Measurements from ENCODE around the gene MB21D2. TPM values are rescaled to one million over a fixed set of nuclear protein-coding genes. Genes with fewer than 3 reads are reported as not detected.
A peak's percentile ranks its signal among the peaks of the same experiment; 100 is the strongest.

The MB21D2 gene
- total and polyA plus RNA-seq, 12 donors, result 1.4 to 16.8 (median 5.8) TPM

DNA sequence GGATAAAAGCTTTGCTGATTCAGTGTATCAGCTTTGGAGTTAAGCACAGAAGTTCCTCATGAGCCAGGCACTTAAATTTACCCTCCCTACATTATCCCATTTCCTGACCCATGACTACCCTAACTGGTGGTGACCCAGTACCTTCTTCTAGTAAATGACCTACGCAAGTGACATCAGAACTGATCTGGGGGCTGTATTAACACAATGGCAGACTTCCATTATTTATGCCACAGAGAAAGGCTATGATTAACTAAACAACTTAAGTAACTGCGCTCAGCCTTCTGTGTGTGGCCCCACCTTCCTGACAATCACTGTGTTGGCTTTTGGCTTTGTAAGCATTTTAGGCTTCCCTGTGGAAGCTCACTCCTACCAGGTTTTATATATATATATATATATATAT, 1.9 kb downstream of the MB21D2 start:
- H3K27me3 ChIP-seq, result no peaks in the 10 kb centered on the region
- 72 to 76% (median 74%) methylated on average over 2 of the region's 2 CpGs for WGBS, 4 donors
- TF ChIP-seq CTCF (IDR thresholded peaks at IDR 0.05) (no peak), POLR2A (IDR thresholded peaks at IDR 0.05) (no peak)
- no peak for DNase-seq
- H3K4me1 ChIP-seq (replicated peaks in 1 of 2), result peaks cover 0 to 20% of the 10 kb centered on the region in 2 donors
- H3K4me3 ChIP-seq, result no peak overlapping the region
- no peak overlapping the region for H3K27ac ChIP-seq
- no peaks in the 10 kb centered on the region for H3K36me3 ChIP-seq (replicated peaks in 1 of 2)
- intact Hi-C loops (cut with DNase I), result loop anchor here (5.0 to 10.0 kb wide), 2 partner anchors 81 to 98 kb away; no protein-coding TSS in a partner anchor
- no peaks in the 10 kb centered on the region for H3K9me3 ChIP-seq (replicated peaks in 1 of 3)

DNA sequence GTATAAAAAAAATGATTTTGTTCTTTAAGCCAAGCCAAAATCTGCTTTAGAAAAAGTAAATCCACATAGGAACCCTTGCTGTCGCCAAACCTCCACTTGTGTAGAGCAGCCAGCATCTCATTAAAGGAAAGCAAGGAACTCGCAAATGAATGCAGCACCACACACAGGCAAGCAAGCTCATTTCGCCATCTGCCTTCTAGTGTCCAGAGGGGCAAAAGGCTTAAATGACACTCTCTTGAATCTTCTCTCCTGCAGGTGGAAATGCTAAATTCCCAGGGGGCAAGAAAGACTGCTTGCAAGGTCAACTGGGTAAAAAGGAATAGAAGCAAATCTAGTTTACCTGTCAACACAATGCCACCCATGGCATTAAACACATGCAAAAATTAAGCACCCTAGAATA, 2.4 kb downstream of the MB21D2 start:
- WGBS, 4 donors, result 53 to 64% (median 62%) methylated on average over 3 of the region's 3 CpGs
- intact Hi-C loops (cut with DNase I), result loop anchor here (5.0 to 10.0 kb wide), 2 partner anchors 81 to 98 kb away; no protein-coding TSS in a partner anchor
- H3K27me3 ChIP-seq, result no peaks in the 10 kb centered on the region

DNA sequence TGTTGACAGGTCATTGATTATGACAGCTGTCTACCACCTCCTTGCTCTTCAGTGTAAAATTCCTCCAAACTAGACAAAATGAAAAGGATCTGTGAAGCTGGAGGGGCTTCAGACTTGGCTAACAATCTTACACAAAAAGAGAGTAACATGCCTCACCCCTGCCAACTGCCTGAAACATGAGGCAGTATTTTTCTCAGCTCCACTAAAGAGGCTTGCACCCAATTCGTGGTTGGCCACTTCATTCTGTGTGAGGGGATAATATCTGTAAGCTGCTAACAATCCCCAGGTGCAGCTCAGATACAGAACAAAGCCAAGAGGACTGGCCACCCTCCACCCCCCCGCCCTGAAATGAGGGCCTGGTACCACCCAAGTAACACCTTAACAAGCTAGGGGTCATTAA, 2.8 kb downstream of the MB21D2 start:
- DNase-seq, result no peak
- Histone ChIP-seq H3K9me3 (replicated peaks in 1 of 3) (no peaks in the 10 kb centered on the region), H3K4me3 (no peak overlapping the region), H3K4me1 (replicated peaks in 1 of 2) (peaks cover 0 to 20% of the 10 kb centered on the region in 2 donors), H3K27me3 (no peaks in the 10 kb centered on the region), H3K36me3 (replicated peaks in 1 of 2) (no peaks in the 10 kb centered on the region), H3K27ac (no peak overlapping the region)
- 50 to 70% (median 66%) methylated on average over 2 of the region's 2 CpGs for WGBS, 4 donors
- intact Hi-C loops (cut with DNase I), result loop anchor here (5.0 to 10.0 kb wide), 2 partner anchors 80 to 98 kb away; no protein-coding TSS in a partner anchor
- TF ChIP-seq CTCF (IDR thresholded peaks at IDR 0.05) (no peak), POLR2A (IDR thresholded peaks at IDR 0.05) (no peak)

More for the DNA sequence above, 2.4 kb downstream of the MB21D2 start:
- Histone ChIP-seq H3K27ac (no peak overlapping the region), H3K36me3 (replicated peaks in 1 of 2) (no peaks in the 10 kb centered on the region), H3K9me3 (replicated peaks in 1 of 3) (no peaks in the 10 kb centered on the region), H3K4me1 (replicated peaks in 1 of 2) (peaks cover 0 to 20% of the 10 kb centered on the region in 2 donors), H3K4me3 (no peak overlapping the region)
- no peak for DNase-seq
- TF ChIP-seq POLR2A (IDR thresholded peaks at IDR 0.05) (no peak), CTCF (IDR thresholded peaks at IDR 0.05) (peak in 1 of 6 experiments; percentile 8)

GRCh38 chr3:192913540-192913939, 4.1 kb downstream of the MB21D2 start:
- no peak for DNase-seq
- WGBS, 4 donors, result 92 to 97% (median 95%) methylated on average over 4 of the region's 4 CpGs
- Histone ChIP-seq H3K27ac (no peak overlapping the region), H3K4me1 (replicated peaks in 1 of 2) (peaks cover 0 to 19% of the 10 kb centered on the region in 2 donors), H3K4me3 (no peak overlapping the region), H3K9me3 (replicated peaks in 1 of 3) (no peaks in the 10 kb centered on the region), H3K36me3 (replicated peaks in 1 of 2) (no peaks in the 10 kb centered on the region), H3K27me3 (no peaks in the 10 kb centered on the region)
- intact Hi-C loops (cut with DNase I), result loop anchor here in 1 of 2 donors (10.0 kb wide), 1 partner anchor 79 kb away; no protein-coding TSS in a partner anchor
- TF ChIP-seq CTCF (IDR thresholded peaks at IDR 0.05) (no peak), POLR2A (IDR thresholded peaks at IDR 0.05) (no peak)

All from adrenal gland (tissue), 12 donors.